Measurements from ENCODE around the gene CEP250.

DNA sequence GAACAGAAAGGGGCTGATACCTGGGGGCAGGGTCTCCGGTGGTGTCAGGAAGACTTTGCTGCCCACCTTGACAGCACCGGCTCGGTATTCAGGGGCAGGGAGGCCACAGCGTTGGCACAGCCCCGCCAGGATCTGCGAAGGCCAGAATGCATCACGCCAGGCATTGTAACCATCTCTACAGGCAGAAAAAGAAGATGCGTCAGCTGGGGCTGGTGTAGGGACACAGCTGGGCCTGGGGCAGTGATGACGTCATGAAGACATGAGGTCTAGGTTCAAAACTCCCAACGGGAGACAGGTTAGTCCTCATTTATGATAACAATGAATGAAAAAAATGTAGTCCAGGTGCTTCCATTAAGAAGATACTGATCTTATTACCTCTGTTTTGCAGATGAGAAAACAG lies 108.4 kb downstream of the CEP250 start:
- TF ChIP-seq, protein P1, sequence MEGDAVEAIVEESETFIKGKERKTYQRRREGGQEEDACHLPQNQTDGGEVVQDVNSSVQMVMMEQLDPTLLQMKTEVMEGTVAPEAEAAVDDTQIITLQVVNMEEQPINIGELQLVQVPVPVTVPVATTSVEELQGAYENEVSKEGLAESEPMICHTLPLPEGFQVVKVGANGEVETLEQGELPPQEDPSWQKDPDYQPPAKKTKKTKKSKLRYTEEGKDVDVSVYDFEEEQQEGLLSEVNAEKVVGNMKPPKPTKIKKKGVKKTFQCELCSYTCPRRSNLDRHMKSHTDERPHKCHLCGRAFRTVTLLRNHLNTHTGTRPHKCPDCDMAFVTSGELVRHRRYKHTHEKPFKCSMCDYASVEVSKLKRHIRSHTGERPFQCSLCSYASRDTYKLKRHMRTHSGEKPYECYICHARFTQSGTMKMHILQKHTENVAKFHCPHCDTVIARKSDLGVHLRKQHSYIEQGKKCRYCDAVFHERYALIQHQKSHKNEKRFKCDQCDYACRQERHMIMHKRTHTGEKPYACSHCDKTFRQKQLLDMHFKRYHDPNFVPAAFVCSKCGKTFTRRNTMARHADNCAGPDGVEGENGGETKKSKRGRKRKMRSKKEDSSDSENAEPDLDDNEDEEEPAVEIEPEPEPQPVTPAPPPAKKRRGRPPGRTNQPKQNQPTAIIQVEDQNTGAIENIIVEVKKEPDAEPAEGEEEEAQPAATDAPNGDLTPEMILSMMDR (IDR thresholded peaks at IDR 0.05 in 2 of 3, conservative IDR thresholded peaks at IDR 0.05 in 1 of 3; ENCODE audit: borderline replicate concordance in 1 of 3, insufficient read depth in 1 of 3, low read depth in 2 of 3, low read length in 2 of 3): no peak
- no peak for TF ChIP-seq SRF (IDR thresholded peaks at IDR 0.05; ENCODE audit: low read depth)
- TF ChIP-seq, protein P2, sequence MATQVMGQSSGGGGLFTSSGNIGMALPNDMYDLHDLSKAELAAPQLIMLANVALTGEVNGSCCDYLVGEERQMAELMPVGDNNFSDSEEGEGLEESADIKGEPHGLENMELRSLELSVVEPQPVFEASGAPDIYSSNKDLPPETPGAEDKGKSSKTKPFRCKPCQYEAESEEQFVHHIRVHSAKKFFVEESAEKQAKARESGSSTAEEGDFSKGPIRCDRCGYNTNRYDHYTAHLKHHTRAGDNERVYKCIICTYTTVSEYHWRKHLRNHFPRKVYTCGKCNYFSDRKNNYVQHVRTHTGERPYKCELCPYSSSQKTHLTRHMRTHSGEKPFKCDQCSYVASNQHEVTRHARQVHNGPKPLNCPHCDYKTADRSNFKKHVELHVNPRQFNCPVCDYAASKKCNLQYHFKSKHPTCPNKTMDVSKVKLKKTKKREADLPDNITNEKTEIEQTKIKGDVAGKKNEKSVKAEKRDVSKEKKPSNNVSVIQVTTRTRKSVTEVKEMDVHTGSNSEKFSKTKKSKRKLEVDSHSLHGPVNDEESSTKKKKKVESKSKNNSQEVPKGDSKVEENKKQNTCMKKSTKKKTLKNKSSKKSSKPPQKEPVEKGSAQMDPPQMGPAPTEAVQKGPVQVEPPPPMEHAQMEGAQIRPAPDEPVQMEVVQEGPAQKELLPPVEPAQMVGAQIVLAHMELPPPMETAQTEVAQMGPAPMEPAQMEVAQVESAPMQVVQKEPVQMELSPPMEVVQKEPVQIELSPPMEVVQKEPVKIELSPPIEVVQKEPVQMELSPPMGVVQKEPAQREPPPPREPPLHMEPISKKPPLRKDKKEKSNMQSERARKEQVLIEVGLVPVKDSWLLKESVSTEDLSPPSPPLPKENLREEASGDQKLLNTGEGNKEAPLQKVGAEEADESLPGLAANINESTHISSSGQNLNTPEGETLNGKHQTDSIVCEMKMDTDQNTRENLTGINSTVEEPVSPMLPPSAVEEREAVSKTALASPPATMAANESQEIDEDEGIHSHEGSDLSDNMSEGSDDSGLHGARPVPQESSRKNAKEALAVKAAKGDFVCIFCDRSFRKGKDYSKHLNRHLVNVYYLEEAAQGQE (IDR thresholded peaks at IDR 0.05; ENCODE audit: low read depth): no peak
- no peak for TF ChIP-seq RAD21 (IDR thresholded peaks at IDR 0.05; ENCODE audit: low read depth)
- TF ChIP-seq ZNF274 (IDR thresholded peaks at IDR 0.05; ENCODE audit: low read depth, low read length): no peak
- no peak for TF ChIP-seq POLR2A (IDR thresholded peaks at IDR 0.05; ENCODE audit: borderline replicate concordance, extremely low read depth, insufficient read depth, insufficient read length)
- no peak for TF ChIP-seq POLR2AphosphoS5 (IDR thresholded peaks at IDR 0.05; ENCODE audit: low read depth, low read length)
- TF ChIP-seq EGR1 (IDR thresholded peaks at IDR 0.05; ENCODE audit: low read depth): no peak

Measured in HCT116 (cell line).